ENCODE measurements around the gene CCDC40. TPM values are rescaled to one million over a fixed set of nuclear protein-coding genes. Genes with fewer than 3 reads are reported as not detected.

CCDC40 gene
- total RNA-seq, 1 donor from 2014 or later = 5.8 TPM

GRCh38 chr17:80012765-80013741, 23.4 kb upstream of the CCDC40 start:
- no peak for DNase-seq
- intact Hi-C loops (cut with micrococcal nuclease) = no loop called here

GRCh38 chr17:80017226-80018010, 19.0 kb upstream of the CCDC40 start:
- DNase-seq (no peak), ATAC-seq (no peak)
- intact Hi-C loops (cut with micrococcal nuclease) = no loop called here

More at GRCh38 chr17:80012765-80013741, 23.4 kb upstream of the CCDC40 start:
- no peak for ATAC-seq

GRCh38 chr17:80018917-80019651, 17.4 kb upstream of the CCDC40 start:
- intact Hi-C loops (cut with micrococcal nuclease) = no loop called here
- DNase-seq (no peak), ATAC-seq (no peak)

GRCh38 chr17:80021600-80021999, 14.8 kb upstream of the CCDC40 start:
- intact Hi-C loops (cut with micrococcal nuclease) = no loop called here
- ATAC-seq (no peak), DNase-seq (no peak)

GRCh38 chr17:80023481-80024205, 12.8 kb upstream of the CCDC40 start:
- intact Hi-C loops (cut with micrococcal nuclease) = no loop called here
- ATAC-seq (peak; percentile 40), DNase-seq (peak; percentile 49)

GRCh38 chr17:80024206-80024972, 12.1 kb upstream of the CCDC40 start:
- intact Hi-C loops (cut with micrococcal nuclease) = no loop called here
- DNase-seq = no peak
- ATAC-seq = no peak

GRCh38 chr17:80025140-80025539, 11.3 kb upstream of the CCDC40 start:
- DNase-seq (no peak), ATAC-seq (no peak)
- intact Hi-C loops (cut with micrococcal nuclease) = no loop called here

GRCh38 chr17:80025796-80026195, 10.6 kb upstream of the CCDC40 start:
- ATAC-seq (no peak), DNase-seq (no peak)
- intact Hi-C loops (cut with micrococcal nuclease) = no loop called here

- intact Hi-C loops (cut with micrococcal nuclease) = no loop called here
- ATAC-seq (no peak), DNase-seq (no peak)
These were observed 9.9 kb upstream of the CCDC40 start for GRCh38 chr17:80026359-80027042.

GRCh38 chr17:80027043-80027435, 9.4 kb upstream of the CCDC40 start:
- intact Hi-C loops (cut with micrococcal nuclease) = no loop called here
- DNase-seq = no peak
- no peak for ATAC-seq

- intact Hi-C loops (cut with micrococcal nuclease) = no loop called here
- ATAC-seq = no peak
- DNase-seq = no peak
These were observed 8.4 kb upstream of the CCDC40 start for GRCh38 chr17:80028030-80028429.

GRCh38 chr17:80029258-80029974, 7.0 kb upstream of the CCDC40 start:
- DNase-seq = peak; percentile 89
- peak; percentile 89 for ATAC-seq
- intact Hi-C loops (cut with micrococcal nuclease) = no loop called here

- no peak for DNase-seq
- intact Hi-C loops (cut with micrococcal nuclease) = no loop called here
- no peak for ATAC-seq
These were observed 5.6 kb upstream of the CCDC40 start for GRCh38 chr17:80030730-80031410.

GRCh38 chr17:80031691-80032430, 4.6 kb upstream of the CCDC40 start:
- no peak for ATAC-seq
- intact Hi-C loops (cut with micrococcal nuclease) = no loop called here
- DNase-seq = no peak

GRCh38 chr17:80032614-80033171, 3.7 kb upstream of the CCDC40 start:
- no peak for DNase-seq
- intact Hi-C loops (cut with micrococcal nuclease) = no loop called here
- no peak for ATAC-seq
